Common myeloid progenitor, CD34-positive (primary cell): Measurements from ENCODE around the gene PRDM16.

Experiments
- CTCF ChIA-PET: fragments of 350-600 bp; sonication (Branson Sonifier 250); formaldehyde crosslinking; loops from one replicate; lab custom pipeline; 2021; ENCODE audit warnings: antibody characterized with exemption; lab: Charles Lee
- POLR2A ChIA-PET: fragments of 350-600 bp; sonication (Branson Sonifier 250); formaldehyde crosslinking; loops from one replicate; lab custom pipeline; 2021; ENCODE audit warnings: antibody characterized with exemption; lab: Charles Lee
- DNase-seq, 3 donors: peaks; one replicate each; pipeline versions ENCODE4 v3.0.0 to v3.0.0-alpha.2; 2013
- H3K27ac ChIP-seq, 2 experiments: 1 replicate in 1 of 2; 2 replicates in 1 of 2; pipeline ENCODE4 v1.7.0; 2013; ENCODE audit warnings: inconsistent platforms in 2 of 2, low read length in 2 of 2, mild to moderate bottlenecking in 2 of 2, low read depth in 1 of 2, moderate library complexity in 1 of 2; ENCODE audit not compliant: severe bottlenecking in 2 of 2, insufficient read depth in 1 of 2, poor library complexity in 1 of 2
- H3K27me3 ChIP-seq, 5 experiments: replicated peaks in 2 of 5; 1 replicate in 3 of 5; 2 replicates in 2 of 5; pipeline versions ENCODE4 v1.6.1 to v1.7.0; 2013; ENCODE audit warnings: low read length in 4 of 5, mild to moderate bottlenecking in 2 of 5, moderate library complexity in 2 of 5, inconsistent platforms in 1 of 5; ENCODE audit not compliant: insufficient read depth in 5 of 5, control insufficient read depth in 4 of 5
- H3K36me3 ChIP-seq, 4 experiments: 1 replicate in 2 of 4; 2 replicates in 2 of 4; pipeline versions ENCODE4 v1.6.1 to v1.7.0; 2013; ENCODE audit warnings: low read length in 3 of 4, control low read depth in 1 of 4, mild to moderate bottlenecking in 1 of 4; ENCODE audit not compliant: control insufficient read depth in 4 of 4, insufficient read depth in 4 of 4
- H3K4me1 ChIP-seq, 4 experiments: 1 replicate in 3 of 4; 2 replicates in 1 of 4; pipeline versions ENCODE4 v1.6.1 to v1.7.1; 2013; ENCODE audit warnings: low read length in 3 of 4, mild to moderate bottlenecking in 3 of 4, control low read depth in 1 of 4, inconsistent platforms in 1 of 4, moderate library complexity in 1 of 4; ENCODE audit not compliant: control insufficient read depth in 4 of 4, insufficient read depth in 4 of 4; ENCODE audit errors: control extremely low read depth in 1 of 4
- H3K4me3 ChIP-seq, 7 experiments: 1 replicate in 4 of 7; 2 replicates in 3 of 7; pipeline versions ENCODE4 v1.5.1 to v1.7.0; 2013; ENCODE audit warnings: mild to moderate bottlenecking in 7 of 7, low read length in 6 of 7, moderate library complexity in 6 of 7, inconsistent platforms in 2 of 7, low read depth in 2 of 7, control low read depth in 1 of 7; ENCODE audit not compliant: insufficient read depth in 4 of 7, control insufficient read depth in 1 of 7; ENCODE audit errors: extremely low read depth in 1 of 7
- H3K9me3 ChIP-seq, 5 experiments: 1 replicate in 4 of 5; 2 replicates in 1 of 5; pipeline versions ENCODE4 v1.6.1 to v1.7.1; 2013; ENCODE audit warnings: low read length in 4 of 5, mild to moderate bottlenecking in 2 of 5, inconsistent platforms in 1 of 5, low read depth in 1 of 5, moderate library complexity in 1 of 5; ENCODE audit not compliant: control insufficient read depth in 4 of 5, insufficient read depth in 2 of 5; ENCODE audit errors: control extremely low read depth in 1 of 5
- WGBS: methylation state at CpG from one replicate; pipeline ENCODE4 v1.1.5; 2013; ENCODE audit not compliant: insufficient coverage; 5-methylcytosine and 5-hydroxymethylcytosine counted together

Gene PRDM16

DNA sequence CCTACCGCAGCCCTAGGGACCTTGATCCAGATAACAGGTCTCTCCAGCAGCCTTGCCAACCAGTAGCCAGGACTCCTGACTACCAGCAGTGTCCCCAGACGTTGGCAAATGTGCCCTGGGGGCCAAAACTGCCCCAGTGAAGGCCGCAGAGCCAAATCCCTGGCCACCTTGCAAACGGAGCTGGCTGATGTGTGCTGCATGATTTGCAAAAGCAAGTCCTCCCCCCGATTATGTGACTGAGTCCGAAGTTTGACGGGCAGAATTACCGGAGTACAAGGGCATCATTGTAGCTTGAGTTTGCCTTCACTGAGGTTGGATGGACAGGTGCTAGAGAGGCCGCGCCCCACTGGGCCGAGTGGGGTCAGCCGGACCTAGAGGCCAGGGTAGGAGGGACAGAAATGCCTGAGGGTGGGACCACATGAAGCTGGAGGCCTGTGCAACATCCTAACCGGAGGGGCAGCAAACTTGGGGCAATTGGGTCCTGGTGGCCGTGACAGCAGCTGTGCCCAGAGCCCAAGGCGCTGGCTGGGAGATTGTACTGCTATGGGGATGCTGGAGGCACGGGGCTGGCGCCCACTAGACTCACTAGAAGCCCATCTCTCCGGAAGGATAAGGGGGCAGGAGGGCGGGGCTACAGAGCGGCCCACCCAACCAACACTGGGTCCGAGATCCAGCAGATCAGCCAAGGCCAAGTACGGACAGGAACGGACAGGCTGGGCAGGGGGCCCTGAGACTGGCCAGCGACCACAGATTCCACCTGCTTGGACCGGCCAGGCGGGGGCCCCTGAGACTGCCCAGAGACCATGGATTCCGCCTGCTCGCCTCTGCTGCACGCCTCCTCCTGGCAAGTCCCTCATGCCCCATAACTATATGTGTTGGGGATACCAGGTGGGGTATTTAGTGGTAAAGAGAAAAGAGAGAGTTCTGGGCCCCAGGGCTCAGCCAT is 388.2 kb downstream of the PRDM16 start:
- Histone ChIP-seq H3K27ac (no peak overlapping the region), H3K4me3 (no peak overlapping the region), H3K36me3 (no peaks in the 10 kb centered on the region), H3K9me3 (no peaks in the 10 kb centered on the region), H3K4me1 (peaks cover 0 to 35% (median 24%) of the 10 kb centered on the region in 4 experiments), H3K27me3 (peaks cover 0 to 10% (median 1%) of the 10 kb centered on the region in 5 experiments)
- DNase-seq = no peak
- ChIA-PET POLR2A (interaction anchor here (0.7 kb wide), 1 partner anchor 20 kb away, joined by 3 read pairs; no protein-coding TSS in a partner anchor), CTCF (interaction anchor here (2.7 kb wide), 1 partner anchor 25 kb away, joined by 9 read pairs; no protein-coding TSS in a partner anchor)
- WGBS = 96% methylated on average over 25 of the region's 29 CpGs

- peak in 2 of 3 donors; percentile 46 to 48 for DNase-seq
- H3K27me3 ChIP-seq = peaks cover 0 to 9% (median 1%) of the 10 kb centered on the region in 5 experiments
- no peaks in the 10 kb centered on the region for H3K36me3 ChIP-seq
- no peaks in the 10 kb centered on the region for H3K9me3 ChIP-seq
- 45% methylated on average over 15 of the region's 18 CpGs for WGBS
- ChIA-PET POLR2A (interaction anchor here (0.6 kb wide), 1 partner anchor 121 kb away, joined by 3 read pairs; no protein-coding TSS in a partner anchor), CTCF (interaction anchor here (1.0 to 1.6 kb wide), 3 partner anchors 10 to 25 kb away, joined by 3 to 4 read pairs (median 4); no protein-coding TSS in a partner anchor)
- peaks cover 0 to 35% (median 24%) of the 10 kb centered on the region in 4 experiments for H3K4me1 ChIP-seq
- no peak overlapping the region for H3K27ac ChIP-seq
- H3K4me3 ChIP-seq = no peak overlapping the region
Measured at GRCh38 chr1:3457910-3458883, 389.2 kb downstream of the PRDM16 start.

- CTCF ChIA-PET = interaction anchor here (1.0 to 1.6 kb wide), 3 partner anchors 9 to 24 kb away, joined by 3 to 4 read pairs (median 4); no protein-coding TSS in a partner anchor
- no peaks in the 10 kb centered on the region for H3K36me3 ChIP-seq
- no peaks in the 10 kb centered on the region for H3K27me3 ChIP-seq
- no peak overlapping the region for H3K4me3 ChIP-seq
- H3K9me3 ChIP-seq = no peaks in the 10 kb centered on the region
- WGBS = 98% methylated on average over 24 of the region's 24 CpGs
- H3K4me1 ChIP-seq = peaks cover 0 to 25% (median 18%) of the 10 kb centered on the region in 4 experiments
- DNase-seq = no peak
- POLR2A ChIA-PET = no interaction called here
- no peak overlapping the region for H3K27ac ChIP-seq
Measured at GRCh38 chr1:3459051-3459908, 390.3 kb downstream of the PRDM16 start.

DNA sequence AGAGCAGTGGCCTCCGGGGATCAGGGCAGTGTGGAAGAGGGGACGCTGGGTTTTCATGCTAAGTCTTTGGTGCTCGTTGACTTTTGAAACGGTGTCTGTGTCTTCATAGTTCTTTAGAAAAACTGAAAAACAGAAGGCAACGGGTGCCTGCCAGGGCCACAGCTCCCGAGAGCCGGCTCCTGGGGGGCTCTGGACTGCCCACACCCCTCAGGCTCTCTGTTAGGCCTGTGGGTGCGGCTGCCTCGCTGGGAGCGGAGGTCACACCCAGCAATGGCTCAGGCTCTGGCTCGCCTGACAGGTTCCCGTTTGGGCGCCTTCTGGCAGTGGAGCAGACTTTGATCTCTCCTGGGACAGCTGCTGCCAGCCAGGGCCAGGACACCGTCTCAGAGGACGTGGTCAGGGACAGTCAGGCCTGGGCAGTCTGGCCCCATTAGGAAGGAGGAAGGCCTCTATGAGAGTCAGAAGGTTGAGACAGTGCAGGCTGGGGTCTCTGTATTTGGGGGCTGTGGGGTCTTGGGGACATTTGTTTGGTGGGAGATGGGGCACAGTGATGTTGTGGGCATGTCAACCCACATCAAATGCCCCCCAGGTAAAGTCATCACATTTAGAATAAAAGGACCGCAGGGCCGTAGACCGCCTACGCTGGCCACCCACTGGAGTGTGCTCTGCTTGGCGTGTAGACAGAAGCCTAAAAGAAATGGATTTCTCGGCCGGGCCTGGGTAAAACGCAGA is 391.1 kb downstream of the PRDM16 start:
- H3K36me3 ChIP-seq = no peaks in the 10 kb centered on the region
- no peaks in the 10 kb centered on the region for H3K9me3 ChIP-seq
- H3K27ac ChIP-seq = no peak overlapping the region
- no peak for DNase-seq
- H3K27me3 ChIP-seq = no peaks in the 10 kb centered on the region
- CTCF ChIA-PET = interaction anchor here (1.6 kb wide), 1 partner anchor 12 kb away, joined by 4 read pairs; no protein-coding TSS in a partner anchor
- peaks cover 0 to 21% (median 15%) of the 10 kb centered on the region in 4 experiments for H3K4me1 ChIP-seq
- WGBS = 96% methylated on average over 22 of the region's 23 CpGs
- POLR2A ChIA-PET = no interaction called here
- no peak overlapping the region for H3K4me3 ChIP-seq

DNA sequence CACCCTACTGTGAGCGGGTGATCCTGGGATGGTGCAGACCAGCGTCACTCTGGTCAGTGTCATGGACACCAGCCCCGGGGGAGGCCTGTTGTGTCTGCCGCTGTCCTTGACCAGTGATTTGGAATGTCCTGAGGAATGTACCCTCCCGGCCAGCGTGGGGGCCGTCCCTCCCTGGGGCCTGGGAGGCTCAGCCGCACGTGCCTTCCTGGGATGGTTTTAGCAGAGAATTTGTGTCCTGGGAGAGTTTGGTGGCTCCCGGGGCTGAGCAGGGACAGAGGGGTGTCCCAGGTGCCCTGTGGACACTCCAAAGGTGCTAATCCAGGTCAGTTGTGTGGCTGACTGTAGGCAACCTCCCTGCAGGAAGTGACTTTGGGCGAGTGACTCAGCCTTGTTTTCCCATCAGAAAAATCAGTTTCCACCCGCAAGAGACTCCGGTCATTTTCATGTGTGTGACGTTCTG is 391.7 kb downstream of the PRDM16 start:
- ChIA-PET POLR2A (no interaction called here), CTCF (no interaction called here)
- DNase-seq = no peak
- WGBS = 94% methylated on average over 12 of the region's 14 CpGs
- peaks cover 0 to 18% (median 13%) of the 10 kb centered on the region in 4 experiments for H3K4me1 ChIP-seq
- H3K27me3 ChIP-seq = no peaks in the 10 kb centered on the region
- H3K27ac ChIP-seq = no peak overlapping the region
- no peaks in the 10 kb centered on the region for H3K36me3 ChIP-seq
- no peak overlapping the region for H3K4me3 ChIP-seq
- no peaks in the 10 kb centered on the region for H3K9me3 ChIP-seq
